Measurements from ENCODE around the gene INS. TPM values are rescaled to one million over a fixed set of nuclear protein-coding genes. Genes with fewer than 3 reads are reported as not detected.

The INS gene
- total RNA-seq, 2 experiments from 2014 or later: not detected

GRCh38 chr11:2113776-2114175 is 47.2 kb downstream of the INS start:
- peaks cover 3% of the 10 kb centered on the region for H3K4me1 ChIP-seq (ENCODE audit: insufficient read depth, low read length)
- Mint-ChIP-seq H3K9me3 (no peaks in the 10 kb centered on the region), H3K27me3 (peaks cover 12% of the 10 kb centered on the region), H3K4me3 (no peak overlapping the region), H3K4me1 (ENCODE audit: low read depth) (peaks cover 4% of the 10 kb centered on the region), H3K36me3 (ENCODE audit: low read depth) (no peaks in the 10 kb centered on the region), H3K27ac (no peak overlapping the region)
- POLR2A ChIA-PET: no interaction called here
- H3K27me3 ChIP-seq (ENCODE audit: control insufficient read depth in 1 of 2, insufficient read depth in 2 of 2, low read length in 2 of 2): peaks cover 0 to 5% of the 10 kb centered on the region in 2 experiments
- ATAC-seq (ENCODE audit: poor library complexity): no peak
- no peak for TF ChIP-seq CTCF (IDR thresholded peaks at IDR 0.05)
- no peak overlapping the region for H3K27ac ChIP-seq (ENCODE audit: low read depth in 1 of 2, low read length in 2 of 2)
- DNase-seq: no peak
- no peak overlapping the region for H3K4me3 ChIP-seq (ENCODE audit: low read length)
- no peaks in the 10 kb centered on the region for H3K36me3 ChIP-seq (ENCODE audit: insufficient read depth, low read length)
- CTCF ChIA-PET: interaction anchor here (0.9 kb wide), 1 partner anchor 37 kb away, joined by 3 read pairs; no protein-coding TSS in a partner anchor
- peaks cover 0 to 8% of the 10 kb centered on the region in 2 experiments for H3K9me3 ChIP-seq (ENCODE audit: control insufficient read depth in 1 of 2, insufficient read depth in 1 of 2, low read length in 2 of 2)
- intact Hi-C loops (cut with DNase I, micrococcal nuclease): no loop called here

GRCh38 chr11:2110521-2110920 is 50.5 kb downstream of the INS start:
- Mint-ChIP-seq H3K4me1 (ENCODE audit: low read depth) (peaks cover 4% of the 10 kb centered on the region), H3K9me3 (no peaks in the 10 kb centered on the region), H3K27ac (no peak overlapping the region), H3K4me3 (no peak overlapping the region), H3K27me3 (no peaks in the 10 kb centered on the region), H3K36me3 (ENCODE audit: low read depth) (no peaks in the 10 kb centered on the region)
- H3K4me1 ChIP-seq (ENCODE audit: insufficient read depth, low read length): peaks cover 3% of the 10 kb centered on the region
- CTCF ChIA-PET: no interaction called here
- intact Hi-C loops (cut with DNase I, micrococcal nuclease): no loop called here
- H3K27ac ChIP-seq (ENCODE audit: low read depth in 1 of 2, low read length in 2 of 2): no peak overlapping the region
- DNase-seq (no peak), ATAC-seq (ENCODE audit: poor library complexity) (no peak)
- H3K36me3 ChIP-seq (ENCODE audit: insufficient read depth, low read length): no peaks in the 10 kb centered on the region
- peaks cover 0 to 5% of the 10 kb centered on the region in 2 experiments for H3K27me3 ChIP-seq (ENCODE audit: control insufficient read depth in 1 of 2, insufficient read depth in 2 of 2, low read length in 2 of 2)
- TF ChIP-seq CTCF (IDR thresholded peaks at IDR 0.05): no peak
- POLR2A ChIA-PET: no interaction called here
- no peak overlapping the region for H3K4me3 ChIP-seq (ENCODE audit: low read length)
- peaks cover 0 to 6% of the 10 kb centered on the region in 2 experiments for H3K9me3 ChIP-seq (ENCODE audit: control insufficient read depth in 1 of 2, insufficient read depth in 1 of 2, low read length in 2 of 2)

Small RNAs within 50 kb of the gene (microRNA-seq; reads per million reads assigned to microRNA genes)
- gene MIR4686 (ENCODE audit: borderline microRNAs expressed, borderline replicate concordance): not detected
- not detected for gene MIR483 (ENCODE audit: borderline microRNAs expressed, borderline replicate concordance)

Other genes starting within 250 kb of the INS start
- 10 to 100 TPM; 19.1 to 21.9 TPM for gene TNNT3, start 241.5 kb downstream of the INS start, total RNA-seq
- gene MRPL23, start 213.9 kb downstream of the INS start, total RNA-seq: 10 to 100 TPM; 31.1 to 38.3 TPM
- gene H19, start 163.4 kb downstream of the INS start, total RNA-seq: not detected
- not detected for gene IGF2, start 21.8 kb downstream of the INS start, total RNA-seq
- not detected for gene TH, start 10.6 kb upstream of the INS start, total RNA-seq
- not detected for gene ASCL2, start 109.4 kb upstream of the INS start, total RNA-seq
- 10 to 100 TPM; 71.2 to 71.7 TPM for gene C11orf21, start 140.7 kb upstream of the INS start, total RNA-seq
- 10 to 100 TPM; 81.8 TPM for gene TSPAN32, start 140.8 kb upstream of the INS start, total RNA-seq
- 100 to 1,000 TPM; 181 to 183 TPM for gene CD81, start 216.1 kb upstream of the INS start, total RNA-seq
- 10 to 100 TPM; 47.5 to 50.0 TPM for gene TSSC4, start 239.5 kb upstream of the INS start, total RNA-seq